Ovary (tissue), 9 donors: ENCODE measurements around the gene FOXP1. TPM values are rescaled to one million over a fixed set of nuclear protein-coding genes. Genes with fewer than 3 reads are reported as not detected.
A peak's percentile ranks its signal among the peaks of the same experiment; 100 is the strongest.

ENCODE experiments used
- DNase-seq, 5 donors: peaks; one replicate each; pipeline ENCODE4 v3.0.0-alpha.2; 2019 to 2020
- H3K27ac ChIP-seq, 2 donors: fragments of 200-600 bp; one replicate each; pipeline versions ENCODE4 v1.5.1 to v1.8.0; 2019 to 2022
- H3K27me3 ChIP-seq: fragments of 200-600 bp; one replicate; pipeline ENCODE4 v1.8.0; 2022
- H3K36me3 ChIP-seq: fragments of 200-600 bp; sonication (generic); one replicate; pipeline ENCODE4 v1.5.1; 2019
- H3K4me1 ChIP-seq: one replicate; pipeline ENCODE4 v1.8.1; 2013; ENCODE audit warnings: mild to moderate bottlenecking, moderate library complexity; ENCODE audit not compliant: insufficient read depth
- H3K4me3 ChIP-seq: fragments of 200-600 bp; sonication (generic); one replicate; pipeline ENCODE4 v1.5.1; 2017
- H3K9me3 ChIP-seq, 2 donors: fragments of 200-600 bp in 1 of 2; sonication (generic) in 1 of 2; one replicate each; pipeline versions ENCODE4 v1.5.1 to v1.8.1; 2013 to 2019; ENCODE audit warnings: mild to moderate bottlenecking in 1 of 2, moderate library complexity in 1 of 2
- EP300 ChIP-seq: sonication (generic); formaldehyde crosslinking; IDR thresholded peaks from one replicate; pipeline ENCODE4 v1.6.1; 2017; ENCODE audit warnings: antibody characterized with exemption
- POLR2A ChIP-seq: fragments of 450-650 bp; IDR thresholded peaks from one replicate; pipeline ENCODE4 v1.6.1; 2017; ENCODE audit warnings: antibody characterized with exemption, mild to moderate bottlenecking, moderate library complexity
- WGBS, 3 donors: extraction: QIAGEN DNeasy Blood & Tissue Kit in 1 of 3; methylation state at CpG; one replicate each; pipeline versions ENCODE4 v1.1.5 to v1.1.7; 2013 to 2017; 5-methylcytosine and 5-hydroxymethylcytosine counted together
- intact Hi-C, 4 donors: fragments of 100-400 bp; cut with DNase I; formaldehyde crosslinking; loops; one replicate each; pipeline versions ENCODE4 v1.11.0 to v1.15.1; 2022 to 2023
- polyA plus RNA-seq, 2 donors: library from polyadenylated mRNA; stranded (reverse); fragments of 200-250 nt in 1 of 2; fragments of 350-450 nt in 1 of 2; fragmentation: Illumina TruSeq in 1 of 2; extraction: RNeasy Lipid Tissue Mini Kit (QIAGEN cat#74804) in 1 of 2; gene quantifications; one replicate each; pipeline ENCODE4 v1.2.3, GENCODE V29; 2013 to 2014
- total RNA-seq, 7 donors: library from RNA; depleted of rRNA in 2 of 7; stranded (reverse); fragments of >200 nt in 2 of 7; fragmentation: NEBNext Ultra II Directional in 3 of 7; extraction: Animal tissue kit (Norgen Biotek cat#: 25700) in 3 of 7; gene quantifications; one replicate each; pipeline versions ENCODE4 v1.1.0 to v1.2.4, GENCODE V29; 2016 to 2023
- TF ChIP-seq, protein P1 (sequence below), 3 donors: fragments of 450-650 bp in 2 of 3; fragments of 200-600 bp in 1 of 3; IDR thresholded peaks; one replicate each; pipeline versions ENCODE4 v1.5.1 to v1.8.0; 2016 to 2022; ENCODE audit warnings: antibody characterized with exemption in 3 of 3, mild to moderate bottlenecking in 1 of 3
- donor health status: DM: no; HTN: no; CAD: no; lungs with moderate emphysema.
- donor health status: DM: no; HTN: no; CAD: no.
- donor health status: Bipolar disorder and iron deficiency.
- donor health status: DM: yes; HTN: yes; CAD: no.
- donor health status: DM: no; HTN: no; CAD: no.
- donor health status: DM: yes; HTN: yes; CAD: no.

FOXP1 gene
- total and polyA plus RNA-seq, 9 donors = 31.7 to 126 (median 114) TPM

DNA sequence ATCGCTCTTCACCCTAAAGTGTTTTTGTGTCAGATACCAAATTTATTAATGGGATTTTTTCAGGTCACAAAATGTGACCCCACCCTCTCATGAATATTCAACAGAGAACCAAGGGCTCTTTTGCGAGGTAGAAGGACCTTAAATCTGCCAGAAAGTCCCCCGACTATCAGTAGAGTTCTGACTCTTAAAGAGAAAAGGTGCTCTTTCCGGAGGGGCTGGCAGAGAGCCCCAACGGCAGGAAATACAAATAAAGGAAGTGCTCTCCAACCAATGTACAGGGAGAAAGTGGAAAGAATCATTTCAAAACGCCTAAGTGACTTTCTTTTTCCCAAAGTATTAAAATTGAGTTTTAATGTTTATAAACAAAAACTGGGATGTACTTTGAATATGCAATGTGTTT, 517.2 kb downstream of the FOXP1 start:
- no peak for TF ChIP-seq POLR2A
- TF ChIP-seq EP300 = no peak
- TF ChIP-seq, protein P1, sequence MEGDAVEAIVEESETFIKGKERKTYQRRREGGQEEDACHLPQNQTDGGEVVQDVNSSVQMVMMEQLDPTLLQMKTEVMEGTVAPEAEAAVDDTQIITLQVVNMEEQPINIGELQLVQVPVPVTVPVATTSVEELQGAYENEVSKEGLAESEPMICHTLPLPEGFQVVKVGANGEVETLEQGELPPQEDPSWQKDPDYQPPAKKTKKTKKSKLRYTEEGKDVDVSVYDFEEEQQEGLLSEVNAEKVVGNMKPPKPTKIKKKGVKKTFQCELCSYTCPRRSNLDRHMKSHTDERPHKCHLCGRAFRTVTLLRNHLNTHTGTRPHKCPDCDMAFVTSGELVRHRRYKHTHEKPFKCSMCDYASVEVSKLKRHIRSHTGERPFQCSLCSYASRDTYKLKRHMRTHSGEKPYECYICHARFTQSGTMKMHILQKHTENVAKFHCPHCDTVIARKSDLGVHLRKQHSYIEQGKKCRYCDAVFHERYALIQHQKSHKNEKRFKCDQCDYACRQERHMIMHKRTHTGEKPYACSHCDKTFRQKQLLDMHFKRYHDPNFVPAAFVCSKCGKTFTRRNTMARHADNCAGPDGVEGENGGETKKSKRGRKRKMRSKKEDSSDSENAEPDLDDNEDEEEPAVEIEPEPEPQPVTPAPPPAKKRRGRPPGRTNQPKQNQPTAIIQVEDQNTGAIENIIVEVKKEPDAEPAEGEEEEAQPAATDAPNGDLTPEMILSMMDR (IDR thresholded peaks at IDR 0.05) = no peak
- H3K27me3 ChIP-seq = no peaks in the 10 kb centered on the region
- H3K4me1 ChIP-seq = peaks cover 17% of the 10 kb centered on the region
- peak overlapping the region; percentile 50 to 97 for H3K27ac ChIP-seq
- 18 to 25% (median 18%) methylated on average over 6 of the region's 6 CpGs for WGBS, 3 donors
- DNase-seq = peak in 2 of 5 donors; percentile 40 to 43
- no peaks in the 10 kb centered on the region for H3K36me3 ChIP-seq
- no peaks in the 10 kb centered on the region for H3K9me3 ChIP-seq
- H3K4me3 ChIP-seq = no peak overlapping the region
- intact Hi-C loops = loop anchor here in 3 of 4 donors (5.0 to 10.0 kb wide), 5 partner anchors 58 to 518 kb away; partner anchors contain the start of gene FOXP1 (in 2 of the 3)

DNA sequence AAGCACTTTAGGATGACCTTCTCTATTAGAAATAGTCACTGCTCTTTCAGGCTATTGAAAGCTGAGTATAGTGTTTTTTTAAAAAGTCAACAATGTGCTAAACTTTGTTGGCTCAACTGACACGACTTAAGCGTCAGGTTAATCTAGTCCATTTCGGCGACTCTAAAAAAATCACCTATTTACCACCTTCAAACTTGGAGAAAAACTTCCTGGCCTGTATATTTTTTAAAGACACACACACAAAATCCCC, 517.8 kb downstream of the FOXP1 start:
- TF ChIP-seq POLR2A = no peak
- TF ChIP-seq, protein P1 (IDR thresholded peaks at IDR 0.05) = no peak
- TF ChIP-seq EP300 = no peak
- peak overlapping the region; percentile 67 for H3K4me3 ChIP-seq
- no peaks in the 10 kb centered on the region for H3K36me3 ChIP-seq
- peaks cover 17% of the 10 kb centered on the region for H3K4me1 ChIP-seq
- no peaks in the 10 kb centered on the region for H3K27me3 ChIP-seq
- intact Hi-C loops = loop anchor here in 3 of 4 donors (5.0 to 10.0 kb wide), 5 partner anchors 59 to 519 kb away; partner anchors contain the start of gene FOXP1 (in 2 of the 3)
- H3K27ac ChIP-seq = peak overlapping the region; percentile 96 to 97
- 7 to 18% (median 7%) methylated on average over 4 of the region's 4 CpGs for WGBS, 3 donors
- H3K9me3 ChIP-seq = no peaks in the 10 kb centered on the region
- DNase-seq = no peak

GRCh38 chr3:71064956-71065763, 518.4 kb downstream of the FOXP1 start:
- peaks cover 15% of the 10 kb centered on the region for H3K4me1 ChIP-seq
- TF ChIP-seq EP300 (no peak), POLR2A (peak; percentile 11)
- DNase-seq = peak; percentile 66 to 81 (median 76)
- intact Hi-C loops = loop anchor here in 3 of 4 donors (5.0 to 10.0 kb wide), 5 partner anchors 60 to 520 kb away; partner anchors contain the start of gene FOXP1 (in 2 of the 3)
- peak overlapping the region; percentile 96 to 97 for H3K27ac ChIP-seq
- no peaks in the 10 kb centered on the region for H3K36me3 ChIP-seq
- no peaks in the 10 kb centered on the region for H3K27me3 ChIP-seq
- WGBS, 3 donors = 0 to 1% (median 0%) methylated on average over 49 to 85 of the region's 85 CpGs
- no peaks in the 10 kb centered on the region for H3K9me3 ChIP-seq
- peak overlapping the region; percentile 67 for H3K4me3 ChIP-seq

- WGBS, 3 donors = 0% methylated on average over 36 to 46 of the region's 46 CpGs
- peaks cover 12% of the 10 kb centered on the region for H3K4me1 ChIP-seq
- no peaks in the 10 kb centered on the region for H3K27me3 ChIP-seq
- H3K9me3 ChIP-seq = no peaks in the 10 kb centered on the region
- TF ChIP-seq POLR2A (peak; percentile 12), EP300 (no peak)
- TF ChIP-seq, protein P1 (IDR thresholded peaks at IDR 0.05) = peak in 1 of 3 donors; percentile 34
- H3K36me3 ChIP-seq = no peaks in the 10 kb centered on the region
- peak overlapping the region; percentile 96 to 97 for H3K27ac ChIP-seq
- peak overlapping the region; percentile 67 for H3K4me3 ChIP-seq
- DNase-seq = peak in 4 of 5 donors; percentile 60 to 76 (median 66)
- intact Hi-C loops = loop anchor here in 3 of 4 donors (10.0 kb wide), 3 partner anchors 60 to 520 kb away; partner anchors contain the start of gene FOXP1 (in 1 of the 3)
Measured at GRCh38 chr3:71064291-71064955, 519.1 kb downstream of the FOXP1 start.
